ENCODE results near the gene MARK4. TPM values are rescaled to one million over a fixed set of nuclear protein-coding genes. Genes with fewer than 3 reads are reported as not detected.

The MARK4 gene
- polyA plus RNA-seq, 1 experiment: 17.1 TPM

GRCh38 chr19:45314708-45315245 lies 63.7 kb downstream of the MARK4 start:
- TF ChIP-seq CTCF (IDR thresholded peaks at IDR 0.05; ENCODE audit: insufficient read depth, low read depth, low read length): no peak
- no peak for DNase-seq (ENCODE audit: low read depth)
- ChIA-PET POLR2A (no interaction called here), CTCF (no interaction called here)
- Histone ChIP-seq H3K4me3 (ENCODE audit: low read depth, low read length) (no peak overlapping the region), H3K27me3 (ENCODE audit: control insufficient read depth, insufficient read depth, low read length) (peaks cover 11% of the 10 kb centered on the region), H3K36me3 (ENCODE audit: control insufficient read depth, insufficient read depth, low read length) (no peaks in the 10 kb centered on the region)

GRCh38 chr19:45315304-45315703 lies 64.2 kb downstream of the MARK4 start:
- no peak for TF ChIP-seq CTCF (IDR thresholded peaks at IDR 0.05; ENCODE audit: insufficient read depth, low read depth, low read length)
- H3K27me3 ChIP-seq (ENCODE audit: control insufficient read depth, insufficient read depth, low read length): peaks cover 11% of the 10 kb centered on the region
- POLR2A ChIA-PET: no interaction called here
- no peak for DNase-seq (ENCODE audit: low read depth)
- CTCF ChIA-PET: no interaction called here
- no peak overlapping the region for H3K4me3 ChIP-seq (ENCODE audit: low read depth, low read length)
- no peaks in the 10 kb centered on the region for H3K36me3 ChIP-seq (ENCODE audit: control insufficient read depth, insufficient read depth, low read length)

GRCh38 chr19:45320997-45321775 lies 70.1 kb downstream of the MARK4 start:
- Histone ChIP-seq H3K4me3 (ENCODE audit: low read depth, low read length) (no peak overlapping the region), H3K27me3 (ENCODE audit: control insufficient read depth, insufficient read depth, low read length) (peaks cover 7% of the 10 kb centered on the region), H3K36me3 (ENCODE audit: control insufficient read depth, insufficient read depth, low read length) (no peaks in the 10 kb centered on the region)
- ChIA-PET POLR2A (no interaction called here), CTCF (interaction anchor here (1.4 kb wide), 1 partner anchor 18 kb away, joined by 5 read pairs; no protein-coding TSS in a partner anchor)
- DNase-seq (ENCODE audit: low read depth): no peak
- TF ChIP-seq CTCF (IDR thresholded peaks at IDR 0.05; ENCODE audit: insufficient read depth, low read depth, low read length): no peak

GRCh38 chr19:45321848-45322247 lies 70.8 kb downstream of the MARK4 start:
- Histone ChIP-seq H3K4me3 (ENCODE audit: low read depth, low read length) (no peak overlapping the region), H3K36me3 (ENCODE audit: control insufficient read depth, insufficient read depth, low read length) (no peaks in the 10 kb centered on the region), H3K27me3 (ENCODE audit: control insufficient read depth, insufficient read depth, low read length) (peaks cover 4% of the 10 kb centered on the region)
- ChIA-PET POLR2A (no interaction called here), CTCF (interaction anchor here (1.4 kb wide), 1 partner anchor 17 kb away, joined by 5 read pairs; no protein-coding TSS in a partner anchor)
- DNase-seq (ENCODE audit: low read depth): no peak
- no peak for TF ChIP-seq CTCF (IDR thresholded peaks at IDR 0.05; ENCODE audit: insufficient read depth, low read depth, low read length)

- ChIA-PET CTCF (interaction anchor here (1.0 kb wide), 1 partner anchor 16 kb away, joined by 3 read pairs; no protein-coding TSS in a partner anchor), POLR2A (no interaction called here)
- Histone ChIP-seq H3K4me3 (ENCODE audit: low read depth, low read length) (no peak overlapping the region), H3K36me3 (ENCODE audit: control insufficient read depth, insufficient read depth, low read length) (no peaks in the 10 kb centered on the region), H3K27me3 (ENCODE audit: control insufficient read depth, insufficient read depth, low read length) (peaks cover 4% of the 10 kb centered on the region)
- no peak for TF ChIP-seq CTCF (IDR thresholded peaks at IDR 0.05; ENCODE audit: insufficient read depth, low read depth, low read length)
- no peak for DNase-seq (ENCODE audit: low read depth)
These were observed 71.2 kb downstream of the MARK4 start for GRCh38 chr19:45322311-45322710.
